CD4-positive, alpha-beta T cell treated with Interleukin-17A for 4 hours (primary cell): ENCODE measurements around the gene TNFRSF25.
A peak's percentile ranks its signal among the peaks of the same experiment; 100 is the strongest.

Source experiments
- DNase-seq: peaks from one replicate; pipeline ENCODE4 v3.0.0-alpha.2; 2020; ENCODE audit warnings: mixed read lengths

Gene TNFRSF25

DNA sequence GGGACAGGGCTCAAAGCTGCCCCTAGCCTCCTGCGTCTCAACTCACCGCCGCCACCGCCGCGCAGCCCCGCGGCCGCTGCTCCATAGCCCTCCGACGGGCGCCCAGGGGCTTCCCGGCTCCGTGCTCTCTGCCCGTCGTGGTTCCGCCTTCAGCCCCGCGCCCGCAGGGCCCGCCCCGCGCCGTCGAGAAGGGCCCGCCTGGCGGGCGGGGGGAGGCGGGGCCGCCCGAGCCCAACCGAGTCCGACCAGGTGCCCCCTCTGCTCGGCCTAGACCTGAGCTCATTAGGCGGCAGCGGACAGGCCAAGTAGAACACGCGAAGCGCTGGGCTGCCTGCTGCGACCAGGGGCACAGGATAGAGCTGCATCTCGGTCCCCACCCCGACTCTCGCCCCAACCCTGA, at the start of gene TNFRSF25:
Gene TNFRSF25, minus strand, starts transcription at position 151 of the 400 bp plus-strand sequence. Its CDS starts 66 bp downstream, at position 85.
- peak; percentile 80 for DNase-seq

GRCh38 chr1:6515771-6516170, 49.8 kb upstream of the TNFRSF25 start:
- no peak for DNase-seq

DNA sequence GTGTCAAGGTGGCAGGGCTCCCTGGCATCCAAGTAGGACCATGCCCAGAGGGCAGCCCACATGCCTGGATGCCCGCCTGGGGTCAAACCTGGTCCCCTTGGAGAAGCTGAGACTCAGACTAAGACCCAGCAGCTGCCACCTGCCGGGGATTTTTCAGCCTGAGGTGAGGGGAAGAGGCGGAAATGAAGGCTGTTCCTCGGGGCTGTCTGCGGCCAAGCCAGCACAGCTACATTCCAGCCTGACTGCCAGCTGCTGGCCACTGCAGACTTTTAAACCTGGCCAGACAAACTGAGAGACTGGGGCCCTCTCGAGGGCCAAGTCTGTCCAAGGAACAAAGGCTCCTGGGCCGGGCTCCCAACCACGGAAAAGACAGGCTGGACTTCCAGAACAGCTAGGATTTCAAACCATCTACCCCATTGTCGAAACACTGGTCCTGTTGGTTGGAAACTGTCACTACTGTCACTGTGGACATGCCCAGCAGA, 47.4 kb upstream of the TNFRSF25 start:
- DNase-seq, result no peak

- no peak for DNase-seq
These were observed 46.9 kb upstream of the TNFRSF25 start for GRCh38 chr1:6512908-6513280.

- no peak for DNase-seq
These were observed 46.4 kb upstream of the TNFRSF25 start for GRCh38 chr1:6512245-6512907.

DNA sequence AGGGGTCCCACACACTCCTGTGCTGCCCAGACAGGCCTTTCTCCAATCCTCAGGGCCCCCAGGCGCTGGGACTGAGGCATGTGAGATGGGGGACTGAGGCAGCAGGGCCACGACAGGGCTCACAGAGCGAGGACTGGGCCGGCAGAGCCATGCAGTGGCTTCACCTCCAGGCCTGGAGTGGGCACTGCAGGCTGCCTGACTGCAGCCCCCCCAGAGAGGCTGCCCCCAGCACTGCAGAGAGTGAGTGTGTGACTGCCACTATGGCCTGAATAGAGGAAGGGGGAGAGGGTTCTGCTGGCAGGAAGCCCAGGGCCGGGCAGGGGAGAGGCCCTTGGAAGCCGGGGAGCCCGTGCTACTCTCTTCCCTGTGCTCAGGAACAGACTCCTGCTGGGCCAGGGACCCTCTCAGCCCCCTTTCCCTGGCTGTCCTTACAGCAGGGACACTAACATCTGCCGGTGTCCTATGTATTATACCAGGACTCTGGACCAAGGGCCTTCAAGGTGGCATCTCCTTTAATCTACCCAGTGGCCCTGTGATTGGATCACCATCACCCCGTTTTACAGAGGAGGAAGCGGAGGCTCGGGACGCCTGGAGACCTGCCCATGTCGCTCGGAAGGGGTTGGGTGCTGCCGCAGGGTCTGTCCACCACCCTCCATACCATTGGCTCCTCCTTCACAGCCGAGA, 45.7 kb upstream of the TNFRSF25 start:
- no peak for DNase-seq

DNA sequence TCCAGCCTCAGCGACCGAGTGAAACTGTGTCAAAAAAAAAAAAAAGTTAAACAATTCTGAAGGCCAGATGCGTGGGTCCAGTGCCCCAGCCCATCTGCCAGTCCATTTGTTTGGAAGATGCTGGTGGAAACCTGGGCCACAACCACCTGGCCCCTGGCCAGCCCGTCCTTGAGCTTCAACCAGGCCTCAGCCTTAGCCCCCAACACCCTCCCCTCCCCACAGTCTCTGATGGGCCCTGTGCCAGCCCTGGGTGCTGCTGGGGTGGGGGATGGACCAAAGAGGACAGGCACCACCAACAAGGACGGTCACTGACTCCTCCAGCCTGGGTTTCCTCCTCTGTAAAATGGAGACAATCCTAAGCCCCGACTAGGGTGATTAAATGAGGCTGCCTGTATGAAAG, 45.1 kb upstream of the TNFRSF25 start:
- DNase-seq, result no peak

DNA sequence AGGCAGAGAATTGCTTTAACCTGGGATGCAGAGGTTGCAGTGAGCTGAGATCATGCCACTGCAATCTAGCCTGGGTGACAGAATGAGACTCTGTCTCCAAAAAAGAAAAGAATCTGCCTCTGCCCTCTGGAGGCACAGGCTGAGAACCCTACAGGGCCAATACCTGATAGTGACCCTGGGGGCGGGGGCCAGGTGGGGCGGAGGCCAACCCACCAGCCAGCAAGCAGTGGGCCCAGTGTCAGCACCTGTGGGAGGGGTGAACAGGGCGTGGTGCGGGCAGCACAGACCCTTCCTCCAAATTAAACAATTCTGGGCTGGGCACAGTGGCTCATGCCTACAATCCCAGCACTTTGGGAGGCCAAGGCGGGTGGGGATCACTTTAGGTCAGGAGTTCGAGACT, 44.5 kb upstream of the TNFRSF25 start:
- DNase-seq, result no peak

DNA sequence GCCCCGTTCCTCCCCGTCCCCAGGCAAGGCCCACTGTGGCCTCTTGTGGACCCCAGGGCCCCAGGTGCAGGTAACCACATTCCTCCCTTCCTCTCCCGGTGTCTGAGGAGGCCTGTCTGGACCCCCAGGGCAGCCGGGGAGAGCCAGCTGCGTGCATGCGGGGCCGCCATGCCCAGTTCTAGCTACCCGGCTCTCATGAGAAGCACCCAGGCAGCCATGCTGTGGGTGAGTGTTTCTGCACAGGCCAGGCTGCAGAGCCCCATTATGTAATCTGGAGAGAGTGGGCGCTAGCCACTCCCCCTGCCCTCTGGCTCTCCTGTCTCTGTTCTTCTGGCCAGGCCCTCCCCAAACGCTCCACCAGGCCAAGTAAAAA, 43.9 kb upstream of the TNFRSF25 start:
- no peak for DNase-seq

- DNase-seq, result no peak
These were observed 43.4 kb upstream of the TNFRSF25 start for GRCh38 chr1:6509220-6509918.

- no peak for DNase-seq
These were observed 42.8 kb upstream of the TNFRSF25 start for GRCh38 chr1:6508816-6509189.

DNA sequence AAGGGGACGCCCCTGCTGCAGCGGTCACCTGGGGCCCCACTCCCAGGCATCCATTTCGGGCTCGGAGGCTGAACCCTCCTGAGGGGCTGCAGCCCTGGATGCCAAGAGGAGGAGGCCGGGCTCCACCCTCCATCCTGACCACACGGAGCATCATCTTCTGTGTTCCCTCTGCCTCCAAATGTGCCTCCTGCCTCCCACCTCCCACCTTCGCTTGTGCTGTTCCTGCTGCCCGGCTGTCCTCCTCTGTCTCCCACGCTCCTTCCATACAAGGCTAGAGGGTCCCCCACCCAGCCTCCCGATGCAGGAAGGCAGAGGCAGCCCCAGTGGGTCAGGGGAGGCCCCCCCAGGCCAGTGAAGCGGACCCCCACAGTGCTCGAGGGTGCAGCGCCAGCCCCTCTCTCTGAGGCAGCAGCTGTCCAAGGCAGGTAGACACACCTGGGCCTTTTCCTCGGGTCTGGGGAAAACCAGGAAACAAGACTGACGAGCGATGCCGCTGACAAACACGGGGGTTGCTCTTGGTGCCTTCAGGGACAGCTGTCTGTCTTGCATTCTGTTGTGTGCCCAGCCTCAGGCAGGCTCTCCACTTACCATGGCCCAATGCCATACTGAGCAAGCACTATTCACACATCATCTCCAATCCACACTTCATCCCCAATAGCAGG, 42.3 kb upstream of the TNFRSF25 start:
- DNase-seq, result no peak

GRCh38 chr1:6507461-6507911, 41.5 kb upstream of the TNFRSF25 start:
- no peak for DNase-seq

DNA sequence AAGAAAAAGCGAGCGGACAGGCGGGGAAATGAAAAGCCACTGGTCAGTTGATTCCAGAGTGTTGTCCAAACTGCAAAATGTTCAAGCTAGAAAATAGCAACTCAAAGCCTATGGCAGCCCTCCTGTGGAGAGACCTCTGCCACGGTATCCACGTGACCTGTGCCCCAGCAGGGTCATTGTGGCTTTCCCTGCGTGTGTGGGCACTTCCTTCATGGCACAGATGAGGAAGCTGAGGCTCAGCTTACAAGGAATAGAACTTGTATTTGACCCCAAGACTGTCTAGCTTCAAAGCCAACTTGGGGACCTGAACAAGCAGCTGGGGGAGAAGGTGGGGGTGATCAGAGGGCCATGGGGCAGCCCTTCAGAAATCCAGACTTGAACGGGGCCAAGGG, 41.1 kb upstream of the TNFRSF25 start:
- no peak for DNase-seq

DNA sequence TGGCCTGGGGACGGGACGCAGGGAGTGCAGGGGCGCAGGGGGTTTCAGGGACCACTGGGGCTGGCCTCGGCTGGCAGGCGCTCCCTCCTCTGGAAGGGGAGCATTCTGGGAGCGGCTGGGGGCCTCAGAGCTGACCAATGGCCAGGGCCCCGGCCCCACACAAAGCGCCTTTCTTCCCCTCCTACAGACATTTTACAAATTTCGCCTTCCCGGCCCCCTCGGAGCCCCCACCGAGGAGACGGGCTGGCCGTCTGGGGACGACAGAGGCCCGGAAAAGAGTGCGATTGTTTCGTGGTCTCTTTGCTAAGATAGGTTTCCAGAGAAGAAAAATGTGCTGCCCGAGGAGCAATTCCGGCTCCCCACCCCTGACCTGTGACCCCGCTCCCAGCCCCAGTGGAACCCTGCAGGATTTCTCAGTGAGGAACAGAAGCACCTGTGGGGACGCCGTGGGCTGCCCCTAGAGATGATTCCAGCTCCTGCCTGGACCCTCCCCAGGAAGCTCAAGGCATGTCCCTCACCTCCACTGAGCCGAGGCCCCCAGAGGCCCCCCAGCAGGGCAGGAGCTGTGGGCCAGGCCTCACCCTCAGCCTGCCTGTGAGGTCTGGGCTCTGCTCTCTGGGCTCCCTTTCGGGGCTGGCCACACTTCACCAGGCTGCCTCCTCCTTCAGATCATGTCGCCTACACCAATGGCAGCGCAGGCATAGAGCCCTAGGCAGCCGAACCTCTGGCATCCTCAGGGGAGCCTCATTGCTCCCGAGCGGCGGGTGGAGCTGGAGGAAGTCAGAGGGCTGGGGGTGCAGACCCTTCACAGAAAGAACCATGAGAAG, 40.5 kb upstream of the TNFRSF25 start:
- DNase-seq, result no peak

- no peak for DNase-seq
These were observed 39.6 kb upstream of the TNFRSF25 start for GRCh38 chr1:6505367-6506209.

- no peak for DNase-seq
These were observed 38.9 kb upstream of the TNFRSF25 start for GRCh38 chr1:6504887-6505286.

DNA sequence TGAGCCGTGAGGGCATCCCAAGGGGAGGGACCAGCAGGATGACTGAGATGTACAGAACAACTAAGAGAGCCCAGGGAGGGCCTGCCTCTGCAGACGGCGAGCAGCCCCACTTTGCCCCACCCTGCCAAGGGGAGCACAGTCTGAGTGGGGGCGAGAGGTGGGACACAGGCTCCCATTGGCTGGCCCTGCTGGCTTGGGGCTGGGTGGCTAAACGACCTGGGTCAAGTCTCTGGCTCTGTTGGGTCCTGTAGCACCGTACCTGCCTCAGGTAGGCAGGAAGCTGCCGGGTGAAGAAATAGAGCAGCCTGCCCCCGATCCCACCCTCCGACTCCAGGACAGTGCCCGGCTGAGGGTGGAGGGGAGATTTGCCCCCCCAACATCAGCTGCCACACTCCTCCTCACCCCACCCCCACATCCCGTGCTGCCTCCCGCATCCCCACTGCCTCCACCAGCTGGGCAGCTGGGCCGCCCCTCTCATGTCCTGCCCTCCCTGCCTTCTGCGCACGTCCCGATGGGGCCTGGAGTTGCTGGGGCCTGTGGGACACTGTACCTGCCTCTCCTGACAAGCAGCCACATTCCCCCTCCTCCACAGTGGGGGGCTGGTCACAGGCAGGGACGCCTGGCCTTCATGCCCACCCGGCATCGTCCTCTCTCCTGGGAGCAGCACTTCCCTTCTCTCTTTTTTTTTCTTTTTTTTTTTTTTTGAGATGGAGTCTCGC, 38.1 kb upstream of the TNFRSF25 start:
- no peak for DNase-seq

DNA sequence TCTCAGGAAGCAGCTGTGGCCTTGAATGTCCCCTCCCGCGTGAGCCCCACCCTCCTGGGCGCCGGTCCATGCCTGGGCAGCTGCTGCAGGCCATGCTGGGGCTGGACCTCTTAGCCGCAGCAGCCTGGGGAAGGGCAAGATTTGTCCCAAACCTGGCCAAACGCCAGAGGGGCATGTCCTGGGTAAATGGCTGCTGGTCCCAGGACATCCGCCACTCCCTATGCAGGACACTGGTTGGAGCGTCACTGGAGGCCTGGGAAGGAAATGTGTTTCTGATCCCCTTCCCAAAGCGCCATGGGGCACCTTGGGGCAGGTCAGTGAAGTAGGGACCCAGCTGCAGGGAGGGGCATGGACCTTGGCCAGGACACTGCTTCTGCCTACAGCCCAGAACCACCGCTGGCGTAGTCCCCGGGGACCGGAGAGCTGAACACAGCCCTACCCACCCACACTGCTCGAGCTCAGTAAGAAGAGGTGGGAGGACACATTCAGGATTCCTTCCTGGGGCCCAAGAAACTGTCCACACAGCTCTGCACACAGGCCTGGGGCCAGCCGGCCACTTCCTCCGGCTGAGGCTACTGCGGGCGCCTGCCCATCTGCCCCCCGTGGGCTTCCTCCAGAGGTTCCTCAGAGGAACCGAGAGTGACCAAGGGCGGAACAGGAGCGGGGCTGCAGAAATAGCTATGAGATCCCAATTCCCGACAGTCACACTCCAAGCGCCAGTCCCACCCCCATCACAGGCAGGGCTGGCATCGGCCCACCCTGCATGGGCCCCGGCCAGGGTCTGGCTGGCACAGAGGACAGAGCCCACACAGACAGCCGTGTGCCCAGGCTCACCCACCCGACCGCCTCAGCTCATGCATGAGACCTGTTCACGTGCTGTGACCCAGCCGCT, 36.3 kb upstream of the TNFRSF25 start:
- no peak for DNase-seq
